SH-SY5Y (cell line): ENCODE data around the gene KLF7.

Source experiments
- GATA2 ChIP-seq: IDR thresholded peaks from 2 replicates; pipeline ENCODE4 v1.6.1; 2011; ENCODE audit warnings: mild to moderate bottlenecking, low read depth, low read length
- GATA3 ChIP-seq: IDR thresholded peaks from 2 replicates; pipeline ENCODE4 v1.6.1; 2011; ENCODE audit warnings: low read depth, mild to moderate bottlenecking, low read length, moderate library complexity

KLF7 gene

GRCh38 chr2:207046724-207047123 lies 119.0 kb downstream of the KLF7 start:
- TF ChIP-seq GATA3, result no peak
- TF ChIP-seq GATA2, result no peak

DNA sequence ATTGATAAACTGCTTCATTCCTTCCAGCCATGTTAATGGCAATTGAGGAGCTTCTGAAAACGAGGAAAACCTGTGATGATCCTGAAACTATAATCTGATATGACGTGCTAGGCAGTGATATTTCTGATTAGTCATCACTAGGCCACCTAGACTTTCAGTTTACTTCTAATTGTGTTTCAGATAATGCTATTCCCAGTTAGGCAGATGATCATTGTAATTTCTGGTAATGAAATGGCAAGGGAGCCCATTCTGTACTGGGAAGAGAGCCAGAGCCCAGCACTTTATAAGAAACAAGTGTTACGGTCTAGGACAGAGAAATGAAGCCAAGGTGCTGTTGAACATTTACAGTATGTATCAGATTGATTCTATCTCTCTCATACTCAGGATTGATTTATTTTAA lies 120.2 kb downstream of the KLF7 start:
- no peak for TF ChIP-seq GATA3
- no peak for TF ChIP-seq GATA2

GRCh38 chr2:207044379-207045362 lies 121.1 kb downstream of the KLF7 start:
- TF ChIP-seq GATA2, result no peak
- TF ChIP-seq GATA3, result no peak

GRCh38 chr2:207042841-207043240 lies 122.9 kb downstream of the KLF7 start:
- no peak for TF ChIP-seq GATA3
- TF ChIP-seq GATA2, result no peak

GRCh38 chr2:207041786-207042554 lies 123.8 kb downstream of the KLF7 start:
- TF ChIP-seq GATA3, result no peak
- TF ChIP-seq GATA2, result no peak

- TF ChIP-seq GATA2, result no peak
- TF ChIP-seq GATA3, result no peak
These were observed 124.5 kb downstream of the KLF7 start for GRCh38 chr2:207041279-207041678.

GRCh38 chr2:207040696-207041095 lies 125.1 kb downstream of the KLF7 start:
- TF ChIP-seq GATA3 (no peak), GATA2 (no peak)

DNA sequence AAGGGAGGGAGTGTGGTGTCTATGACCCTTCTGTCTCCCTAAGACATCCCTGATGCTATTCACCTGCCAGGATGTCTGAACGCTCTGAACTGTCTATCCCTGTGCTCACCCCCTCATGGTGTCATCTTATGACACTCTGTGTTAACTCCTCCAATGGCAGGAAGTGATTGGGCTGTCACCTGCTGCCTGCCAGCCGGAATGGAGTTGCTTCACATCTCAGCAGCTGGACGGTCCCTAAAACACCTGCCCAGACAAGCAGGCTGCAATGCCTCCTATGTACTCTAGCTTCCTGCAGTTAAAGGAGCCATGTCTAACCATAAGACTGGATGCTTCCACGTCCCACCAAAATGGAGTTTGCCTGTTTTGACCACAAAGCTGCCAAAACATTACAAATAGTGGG lies 126.5 kb downstream of the KLF7 start:
- TF ChIP-seq GATA2 (no peak), GATA3 (no peak)

- no peak for TF ChIP-seq GATA3
- no peak for TF ChIP-seq GATA2
These were observed 127.4 kb downstream of the KLF7 start for GRCh38 chr2:207038299-207038698.

GRCh38 chr2:207037896-207038295 lies 127.9 kb downstream of the KLF7 start:
- TF ChIP-seq GATA2 (no peak), GATA3 (no peak)

- TF ChIP-seq GATA2 (no peak), GATA3 (no peak)
These were observed 129.9 kb downstream of the KLF7 start for GRCh38 chr2:207035875-207036274.

- TF ChIP-seq GATA2, result no peak
These were observed 133.3 kb downstream of the KLF7 start for GRCh38 chr2:207032490-207032889.
